Renal cortical epithelial cell (primary cell): Measurements from ENCODE around the gene PLPPR3. TPM values are rescaled to one million over a fixed set of nuclear protein-coding genes. Genes with fewer than 3 reads are reported as not detected.

ENCODE experiments used
- DNase-seq: peaks from one replicate; pipeline ENCODE4 v3.0.0-alpha.2; 2011; ENCODE audit warnings: low read depth
- total RNA-seq: library from RNA; depleted of rRNA; stranded (reverse); fragments of >200 nt; gene quantifications from 2 replicates; pipeline ENCODE4 v1.2.3, GENCODE V29; 2014

PLPPR3 gene
- total RNA-seq, 1 donor from 2014 or later, result 0.50 TPM

GRCh38 chr19:808423-808775 is 13.4 kb downstream of the PLPPR3 start:
- DNase-seq, result no peak

- DNase-seq, result no peak
These were observed 13.9 kb downstream of the PLPPR3 start for GRCh38 chr19:807627-808422.

GRCh38 chr19:806815-807421 is 14.8 kb downstream of the PLPPR3 start:
- DNase-seq, result no peak

- DNase-seq, result no peak
These were observed 15.9 kb downstream of the PLPPR3 start for GRCh38 chr19:805600-806550.

DNA sequence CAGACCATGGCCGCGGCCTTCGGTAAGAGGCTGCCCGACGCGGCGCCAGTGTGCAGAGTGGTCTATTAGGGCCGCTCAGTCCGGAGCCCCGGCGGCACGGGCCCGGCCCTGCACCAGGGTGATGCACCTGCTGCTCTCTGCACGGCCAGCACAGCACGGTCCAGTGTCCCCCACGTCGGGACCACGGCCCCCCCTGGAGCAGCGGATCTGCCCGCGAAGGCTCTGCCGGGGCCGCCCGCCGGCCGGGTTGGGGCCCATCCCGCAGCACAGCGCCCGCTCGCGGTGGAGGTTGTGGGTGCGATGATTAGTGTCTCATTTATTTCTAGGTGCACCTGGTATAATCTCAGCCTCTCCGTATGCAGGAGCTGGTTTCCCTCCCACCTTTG is 16.6 kb downstream of the PLPPR3 start:
- no peak for DNase-seq

DNA sequence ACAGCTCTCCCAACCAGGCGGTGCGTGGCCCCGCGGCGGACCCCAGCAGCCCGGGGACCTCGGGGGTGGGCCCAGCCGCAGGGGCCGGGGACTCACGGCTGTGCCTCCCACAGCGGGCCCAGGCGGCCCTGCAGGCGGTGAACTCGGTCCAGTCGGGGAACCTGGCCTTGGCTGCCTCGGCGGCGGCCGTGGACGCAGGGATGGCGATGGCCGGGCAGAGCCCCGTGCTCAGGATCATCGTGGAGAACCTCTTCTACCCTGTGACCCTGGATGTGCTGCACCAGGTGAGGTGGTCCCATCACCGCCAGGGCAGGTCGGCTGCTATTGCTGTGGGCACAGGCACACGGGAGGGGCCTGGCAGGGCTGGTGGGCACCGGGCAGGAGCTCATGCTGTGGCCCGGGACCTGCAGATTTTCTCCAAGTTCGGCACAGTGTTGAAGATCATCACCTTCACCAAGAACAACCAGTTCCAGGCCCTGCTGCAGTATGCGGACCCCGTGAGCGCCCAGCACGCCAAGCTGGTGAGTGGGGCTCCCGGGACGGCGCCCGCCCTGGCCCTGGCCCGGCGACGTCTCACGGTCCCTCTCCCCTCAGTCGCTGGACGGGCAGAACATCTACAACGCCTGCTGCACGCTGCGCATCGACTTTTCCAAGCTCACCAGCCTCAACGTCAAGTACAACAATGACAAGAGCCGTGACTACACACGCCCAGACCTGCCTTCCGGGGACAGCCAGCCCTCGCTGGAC is 17.2 kb downstream of the PLPPR3 start:
- DNase-seq, result no peak

DNA sequence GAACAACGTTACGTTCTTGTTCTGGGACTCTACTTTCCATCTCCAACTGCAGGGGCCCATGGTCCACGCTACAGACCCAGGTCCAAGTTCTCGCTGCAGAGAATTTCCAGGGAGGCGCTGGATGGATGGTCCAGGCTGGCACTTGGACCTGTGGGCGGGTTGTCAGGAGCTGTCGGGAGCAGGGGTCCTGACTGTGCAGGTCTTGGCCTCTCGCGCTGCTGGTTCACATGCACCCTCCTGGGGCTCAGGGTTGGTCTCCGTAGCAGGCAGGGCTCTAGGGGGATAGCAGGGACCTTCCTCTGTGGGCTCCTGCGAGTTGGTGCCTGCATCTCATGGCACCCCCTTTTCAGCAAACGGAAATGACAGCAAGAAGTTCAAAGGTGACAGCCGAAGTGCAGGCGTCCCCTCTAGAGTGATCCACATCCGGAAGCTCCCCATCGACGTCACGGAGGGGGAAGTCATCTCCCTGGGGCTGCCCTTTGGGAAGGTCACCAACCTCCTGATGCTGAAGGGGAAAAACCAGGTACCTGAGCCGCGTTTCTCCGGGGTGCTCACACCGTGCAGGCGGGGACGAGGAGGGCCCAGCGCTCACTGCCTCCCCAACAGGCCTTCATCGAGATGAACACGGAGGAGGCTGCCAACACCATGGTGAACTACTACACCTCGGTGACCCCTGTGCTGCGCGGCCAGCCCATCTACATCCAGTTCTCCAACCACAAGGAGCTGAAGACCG is 17.9 kb downstream of the PLPPR3 start:
- DNase-seq, result no peak

DNA sequence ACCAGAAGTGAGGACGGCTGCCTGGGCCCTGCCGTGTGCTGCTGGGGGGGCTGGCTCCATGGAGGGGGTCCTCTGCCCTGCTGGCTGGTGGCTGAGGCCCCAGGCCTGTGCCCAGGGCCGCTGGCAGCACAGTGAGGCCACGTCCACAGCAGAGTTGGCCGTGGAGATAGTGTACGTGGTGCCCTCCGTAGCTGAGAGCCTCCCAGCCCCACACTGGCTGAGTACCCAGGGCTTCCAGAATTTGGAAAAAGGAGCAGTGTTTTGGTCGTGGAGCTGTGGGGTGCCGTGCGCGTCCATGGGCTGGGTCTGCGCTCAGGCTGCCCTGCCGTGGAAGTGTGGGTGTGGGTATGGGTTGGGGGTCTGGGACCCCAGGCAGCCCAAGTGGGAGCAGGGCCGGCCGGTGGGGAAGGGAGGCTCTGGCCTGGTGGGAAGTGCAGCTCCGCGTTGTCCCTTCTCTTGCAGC is 18.6 kb downstream of the PLPPR3 start:
- DNase-seq, result no peak

GRCh38 chr19:802498-803098 is 19.2 kb downstream of the PLPPR3 start:
- DNase-seq, result no peak

- no peak for DNase-seq
These were observed 19.8 kb downstream of the PLPPR3 start for GRCh38 chr19:801861-802497.

DNA sequence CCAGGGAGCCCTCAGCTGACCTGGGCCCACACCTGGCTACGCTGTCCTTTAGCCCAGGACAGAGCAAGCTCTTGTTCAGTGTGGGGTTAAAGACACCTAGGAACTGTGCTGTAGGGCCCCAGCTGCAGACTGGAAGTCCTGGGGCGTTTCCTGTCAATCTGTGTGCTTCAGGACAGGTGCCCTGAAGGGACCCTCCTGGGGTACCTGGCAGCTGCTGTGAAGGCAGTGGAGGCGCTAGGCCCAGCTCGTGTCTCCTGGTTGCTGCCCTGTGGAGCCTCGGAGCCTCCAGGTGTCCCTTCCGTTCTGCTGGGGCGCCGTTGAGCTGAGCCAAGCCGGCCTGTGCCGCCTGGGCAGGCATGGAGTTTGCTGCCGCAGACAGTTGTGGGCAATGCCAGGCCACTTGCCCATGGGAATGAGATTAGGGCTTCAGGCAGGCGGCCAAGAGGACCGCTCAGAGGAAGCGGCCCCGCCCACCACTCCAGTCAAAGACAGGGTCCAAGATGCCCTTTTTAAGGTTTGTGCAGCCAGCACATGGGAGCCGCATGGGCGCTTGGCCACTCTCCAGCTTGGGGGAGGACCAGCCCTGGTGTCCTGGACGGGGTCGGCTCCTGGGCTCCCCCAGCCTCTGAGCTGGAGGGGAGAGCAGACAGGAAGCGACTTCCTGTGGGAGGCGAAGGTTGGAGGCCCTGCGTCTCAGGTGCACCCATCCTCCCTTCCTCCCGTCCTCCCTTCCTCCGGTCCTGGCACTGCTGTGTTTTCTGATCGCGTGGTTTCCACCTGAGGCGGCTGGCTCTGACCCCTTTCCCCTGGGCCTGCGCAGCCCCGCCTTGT is 20.5 kb downstream of the PLPPR3 start:
- peak; percentile 35 for DNase-seq

GRCh38 chr19:800360-801029 is 21.3 kb downstream of the PLPPR3 start:
- peak; percentile 33 for DNase-seq

- DNase-seq, result no peak
These were observed 22.5 kb downstream of the PLPPR3 start for GRCh38 chr19:799076-799881.

DNA sequence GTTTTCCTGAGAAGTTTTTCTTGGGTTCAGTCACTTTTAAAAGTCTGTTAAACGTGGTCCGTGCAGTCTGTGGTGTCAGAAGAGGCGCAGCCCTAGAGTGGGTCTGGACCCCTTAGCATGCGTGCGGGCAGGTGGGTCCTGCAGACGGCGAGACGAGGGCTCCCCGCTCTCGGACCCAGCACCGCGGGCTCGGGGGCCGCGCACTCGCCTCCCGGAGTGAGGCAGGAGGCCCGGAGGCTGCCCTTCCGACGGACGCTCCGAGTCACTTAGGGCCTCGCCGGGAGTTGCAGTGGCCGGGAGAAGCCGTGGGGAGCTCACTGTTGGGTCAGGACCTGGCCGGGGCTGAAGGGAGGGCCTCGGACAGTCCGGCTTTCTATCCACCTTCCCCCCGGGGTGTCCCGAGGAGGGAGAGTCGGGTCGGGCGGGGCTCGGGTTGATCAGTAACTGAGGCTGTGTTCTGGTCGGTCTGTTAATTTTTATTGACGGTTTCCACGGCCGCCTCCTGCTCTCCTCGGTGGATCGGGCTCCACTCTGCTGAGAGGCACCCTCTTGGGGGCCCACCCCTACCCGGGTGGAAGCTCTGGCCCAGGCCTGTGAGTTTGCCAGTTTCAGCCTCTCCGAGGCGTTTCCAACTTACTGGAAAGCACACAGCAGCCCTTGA is 23.2 kb downstream of the PLPPR3 start:
- DNase-seq, result peak; percentile 36

DNA sequence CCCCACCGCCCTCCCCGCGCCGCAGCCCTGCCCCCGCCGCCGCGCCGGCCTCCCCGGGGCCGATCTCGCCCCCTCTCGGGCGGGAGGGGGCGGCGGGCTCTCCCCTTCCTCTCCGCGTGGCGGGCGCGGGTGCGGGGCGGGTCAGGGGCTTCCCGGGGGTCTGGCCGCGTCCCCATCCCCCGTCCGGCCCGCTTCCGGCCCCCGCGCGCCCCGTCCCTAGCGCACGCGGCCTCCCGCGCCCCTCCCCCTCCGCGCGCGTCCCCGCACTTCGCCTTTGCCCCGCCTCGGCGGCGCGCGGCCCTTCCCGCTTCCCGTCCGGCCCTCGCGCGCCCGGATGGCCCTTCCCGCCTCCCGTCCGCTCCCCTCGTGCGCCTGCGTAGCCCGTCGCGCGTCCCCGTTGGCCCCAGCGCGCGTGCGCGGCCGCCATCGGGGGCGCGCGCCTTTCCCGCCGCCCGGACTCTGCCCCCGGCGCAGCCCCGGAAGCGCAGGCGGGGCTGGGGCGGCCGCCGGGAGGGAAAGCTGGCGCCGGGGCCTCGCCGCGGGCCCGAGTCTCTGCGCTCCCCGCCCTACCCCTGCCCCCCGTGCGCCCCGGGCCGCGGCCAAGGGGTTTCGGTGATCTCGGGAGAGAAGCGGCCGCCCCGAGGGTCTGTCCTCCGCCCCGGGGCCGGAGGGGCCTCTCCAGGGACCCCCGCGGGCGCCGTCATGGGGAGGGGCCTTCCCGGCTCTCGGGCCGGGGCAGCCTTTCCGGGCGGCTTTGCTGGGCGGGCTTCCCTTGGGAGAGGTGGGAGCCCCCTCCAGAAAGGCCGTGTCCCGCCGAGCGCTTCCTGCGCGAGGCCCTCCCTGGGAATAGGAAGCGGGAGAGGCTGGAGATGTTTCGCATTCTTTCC is 24.0 kb downstream of the PLPPR3 start:
- DNase-seq, result peak; percentile 37
